K562 (cell line): ENCODE measurements around the gene PPIH. TPM values are rescaled to one million over a fixed set of nuclear protein-coding genes. Genes with fewer than 3 reads are reported as not detected.

Experiments used
- ATAC-seq: fragments of 200-7000 bp; cut with Tn5 transposase; 3 replicates; pipeline ENCODE4 v1.9.1; 2020; ENCODE audit warnings: moderate library complexity
- BruUV-seq: library from RNA; stranded (reverse); fragments of 400-500 nt; replicated peaks from 2 replicates; lab custom pipeline; 2021; lab: Mats Ljungman, UMichigan
- CTCF ChIA-PET: fragments of 300-600 bp; formaldehyde crosslinking; extraction: SDS; loops from one replicate; lab custom pipeline; 2021; ENCODE audit warnings: low intra/inter-chr PET ratio; lab: Yijun Ruan, JAX
- POLR2A ChIA-PET: fragments of 300-600, 350-650 bp; sonication (Branson Sonifier 250); formaldehyde crosslinking; extraction: SDS; loops from one replicate; lab custom pipeline; 2021; ENCODE audit warnings: antibody characterized with exemption, inconsistent platforms; lab: Yijun Ruan, JAX
- DNase-seq, 4 experiments: peaks; one replicate each; pipeline versions ENCODE4 v3.0.0 to v3.0.0-alpha.2; 2011 to 2018; ENCODE audit warnings: low spot score in 3 of 4, mixed read lengths in 3 of 4; ENCODE audit errors: extremely low read depth in 1 of 4
- FAIRE-seq: peaks from 2 replicates; lab custom pipeline; 2011; peaks lifted over from hg19 to GRCh38; lab: Jason Lieb, UNC
- H2AFZ ChIP-seq: 2 replicates; pipeline ENCODE4 v1.6.0; 2011; ENCODE audit warnings: low read depth, low read length, control low read depth, inconsistent platforms
- H3K27ac ChIP-seq: fragments of 200-600 bp; 3 replicates; pipeline ENCODE4 v1.8.0; 2011; ENCODE audit warnings: low read depth, mild to moderate bottlenecking, control low read depth, inconsistent platforms, low read length, moderate library complexity, mixed read lengths; ENCODE audit errors: extremely low read depth
- H3K27me3 ChIP-seq, 2 experiments: fragments of 300-600 bp in 1 of 2; 2 replicates in 1 of 2; 3 replicates in 1 of 2; pipeline versions ENCODE4 v1.6.0 to v1.8.0; 2011; ENCODE audit warnings: inconsistent platforms in 2 of 2, low read length in 2 of 2, mild to moderate bottlenecking in 1 of 2, mixed read lengths in 1 of 2, moderate library complexity in 1 of 2; ENCODE audit not compliant: control insufficient read depth in 2 of 2, insufficient read depth in 2 of 2
- H3K36me3 ChIP-seq: fragments of 300-600 bp; 3 replicates; pipeline ENCODE4 v1.8.0; 2011; ENCODE audit warnings: mild to moderate bottlenecking, low read length, inconsistent platforms; ENCODE audit not compliant: control insufficient read depth, insufficient read depth
- H3K4me1 ChIP-seq, 2 experiments: fragments of 200-600 bp in 1 of 2; replicated peaks in 1 of 2; 2 replicates in 1 of 2; 3 replicates in 1 of 2; pipeline versions ENCODE4 v1.5.1 to v1.8.0; 2011; ENCODE audit warnings: inconsistent platforms in 2 of 2, low read length in 2 of 2, mild to moderate bottlenecking in 1 of 2, mixed read lengths in 1 of 2, moderate library complexity in 1 of 2; ENCODE audit not compliant: control insufficient read depth in 2 of 2, insufficient read depth in 2 of 2
- H3K4me2 ChIP-seq: 2 replicates; pipeline ENCODE4 v1.6.1; 2011; ENCODE audit warnings: low read length, control low read depth, inconsistent platforms, mixed read lengths; ENCODE audit not compliant: insufficient read depth
- H3K4me3 ChIP-seq: fragments of 200-600 bp; sonication (generic), shearing (Covaris generic); 2 replicates; pipeline ENCODE4 v1.5.1; 2016; ENCODE audit warnings: control low read depth, inconsistent platforms
- H3K79me2 ChIP-seq: fragments of 200-600 bp; 3 replicates; pipeline ENCODE4 v1.8.0; 2011; ENCODE audit warnings: low read length, inconsistent platforms; ENCODE audit not compliant: control insufficient read depth, insufficient read depth
- H3K9ac ChIP-seq, 2 experiments: 2 replicates each; pipeline versions ENCODE4 v1.6.0 to v1.6.1; 2011; ENCODE audit warnings: low read depth in 2 of 2, low read length in 2 of 2, control low read depth in 1 of 2, inconsistent platforms in 1 of 2, mild to moderate bottlenecking in 1 of 2, mixed read lengths in 1 of 2; ENCODE audit not compliant: insufficient read depth in 1 of 2
- H3K9me1 ChIP-seq: one replicate; pipeline ENCODE4 v1.6.0; 2011; ENCODE audit warnings: inconsistent platforms, mild to moderate bottlenecking, low read length, moderate library complexity; ENCODE audit not compliant: control insufficient read depth, insufficient read depth
- H3K9me3 ChIP-seq: replicated peaks from 2 replicates; pipeline ENCODE4 v1.5.1; 2011; ENCODE audit warnings: low read depth, low read length, inconsistent platforms; ENCODE audit not compliant: control insufficient read depth, insufficient read depth
- H4K20me1 ChIP-seq: replicated peaks from 2 replicates; pipeline ENCODE4 v1.6.1; 2011; ENCODE audit warnings: low read length, inconsistent platforms, mixed read lengths; ENCODE audit not compliant: control insufficient read depth, insufficient read depth
- MAZ ChIP-seq, 2 experiments: fragments of 450-650 bp in 1 of 2; sonication (generic) in 1 of 2; formaldehyde crosslinking; IDR thresholded peaks in 1 of 2; conservative IDR thresholded peaks in 1 of 2; 2 replicates each; pipeline versions ENCODE4 v1.4.0 to v1.5.0; 2020; ENCODE audit warnings: mild to moderate bottlenecking in 1 of 2, missing genetic modification reagents in 1 of 2
- MTA1 ChIP-seq: fragments of 450-650 bp; IDR thresholded peaks from 2 replicates; pipeline ENCODE4 v1.6.1; 2017; ENCODE audit warnings: borderline replicate concordance
- POLR2B ChIP-seq: fragments of 450-650 bp; IDR thresholded peaks from 2 replicates; pipeline ENCODE4 v1.6.1; 2018; ENCODE audit warnings: low read depth; ENCODE audit not compliant: partially characterized antibody
- ZFP30 ChIP-seq: fragments of 250-450 bp; sonication (Bioruptor Pico); IDR thresholded peaks from 2 replicates; pipeline ENCODE4 v1.8.0; 2022; ENCODE audit warnings: moderate library complexity, mild to moderate bottlenecking, inconsistent platforms, borderline replicate concordance
- WGBS: fragments of 100-300 bp; shearing (Covaris generic); methylation state at CpG from one replicate; pipeline ENCODE4 v1.1.6; 2016; ENCODE audit warnings: low coverage, mixed read lengths; ENCODE audit not compliant: insufficient coverage; ENCODE audit errors: missing lambda C conversion rate; 5-methylcytosine and 5-hydroxymethylcytosine counted together
- in situ Hi-C: fragments of 300-500 bp; cut with MboI; formaldehyde crosslinking; loops from 4 replicates; pipeline ENCODE4 v1.15.0; 2018; ENCODE audit warnings: inconsistent platforms, mixed read lengths
- intact Hi-C: fragments of 100-400 bp; cut with micrococcal nuclease; formaldehyde crosslinking; loops from 2 replicates; pipeline ENCODE4 v1.14.2; 2022
- polyA plus RNA-seq, 8 experiments: library from polyadenylated mRNA; depleted of rRNA in 4 of 8; stranded (reverse) in 5 of 8; unstranded in 3 of 8; fragments of >200 nt; fragmentation: Nextera tagmentation in 2 of 8; fragmentation: Illumina TruSeq in 1 of 8; extraction: Ambion mirVana in 2 of 8; extraction: Trizol in 1 of 8; gene quantifications; 2 replicates each; pipeline versions ENCODE4 v1.2.1 to v1.2.3, GENCODE V29; 2011 to 2014; ENCODE audit warnings: inconsistent platforms in 1 of 8, missing spikeins in 1 of 8
- total RNA-seq, 7 experiments: library from RNA; depleted of rRNA in 6 of 7; stranded (reverse); fragments of >200 nt in 6 of 7; fragmentation: Illumina TruSeq in 2 of 7; extraction: Trizol in 2 of 7; gene quantifications; 2 replicates each; pipeline versions ENCODE4 v1.2.1 to v1.2.3, GENCODE V29; 2011 to 2021; ENCODE audit warnings: low replicate concordance in 1 of 7
- TF ChIP-seq, protein P1 (sequence below): IDR thresholded peaks from 3 replicates; pipeline ENCODE4 v1.6.1; 2011; ENCODE audit warnings: borderline replicate concordance, mild to moderate bottlenecking; ENCODE audit not compliant: insufficient read length, insufficient read depth
- TF ChIP-seq, protein P2 (sequence below): fragments of 250-450 bp; sonication (Bioruptor Pico); IDR thresholded peaks from 2 replicates; pipeline ENCODE4 v1.5.0; 2022; ENCODE audit warnings: mild to moderate bottlenecking
- TF ChIP-seq, protein P3 (sequence below): fragments of 250-450 bp; sonication (Bioruptor Pico); IDR thresholded peaks from 2 replicates; pipeline ENCODE4 v1.4.0; 2020; ENCODE audit warnings: mild to moderate bottlenecking, moderate library complexity

Gene PPIH
- total and polyA plus RNA-seq, 9 of the 15 experiments (the other 6 are each of a cell fraction or from before 2014, with no cell fraction given) = 197 to 470 (median 277) TPM

DNA sequence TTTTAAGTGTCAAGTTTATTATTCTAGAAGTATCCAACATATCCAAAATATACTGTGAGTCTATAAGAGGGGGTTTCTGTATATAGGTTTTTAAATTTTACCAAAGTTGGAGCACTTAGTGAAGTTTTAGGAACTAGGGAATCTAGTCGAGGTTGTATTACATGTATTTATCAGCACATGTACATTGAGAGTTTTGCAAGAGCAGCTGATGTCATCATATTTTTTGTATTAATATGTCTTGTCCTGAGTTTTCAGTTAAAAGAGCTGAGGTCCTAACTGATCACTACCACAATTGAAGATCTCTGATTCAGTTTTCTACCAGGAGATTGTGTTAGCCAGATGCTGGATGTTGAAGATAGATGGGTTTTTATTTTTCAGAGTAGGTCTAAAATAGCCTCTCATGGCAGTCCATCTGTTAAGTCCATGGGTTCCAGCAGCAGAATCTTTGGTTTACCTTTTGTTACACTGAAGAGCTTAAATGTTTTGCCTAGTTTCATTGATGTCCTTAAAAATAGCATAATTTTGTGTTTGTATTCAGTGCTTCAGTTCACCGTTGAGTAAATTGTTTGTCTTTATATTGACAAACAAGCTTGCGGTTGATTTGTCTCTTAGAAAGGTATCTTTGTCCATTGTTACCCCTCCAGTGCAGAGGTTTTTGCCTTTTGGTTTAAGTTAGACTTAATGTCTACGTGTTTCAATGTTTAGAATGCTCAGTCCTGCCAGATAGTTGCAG lies 40.0 kb downstream of the PPIH start:
- H3K36me3 ChIP-seq = peaks cover 100% of the 10 kb centered on the region
- no peak overlapping the region for H2AFZ ChIP-seq
- 93% methylated on average over 4 of the region's 4 CpGs for WGBS
- DNase-seq (no peak), FAIRE-seq (no peak), ATAC-seq (no peak)
- POLR2A ChIA-PET = interaction anchor here (0.7 to 1.4 kb wide), 2 partner anchors 15 to 88 kb away, joined by 3 to 6 read pairs; partner anchors contain the start of gene YBX1
- H3K4me1 ChIP-seq = no peaks in the 10 kb centered on the region
- peaks cover 11% of the 10 kb centered on the region for H4K20me1 ChIP-seq
- no peak overlapping the region for H3K9ac ChIP-seq
- no TSS peak for BruUV-seq
- CTCF ChIA-PET = no interaction called here
- H3K27me3 ChIP-seq = no peaks in the 10 kb centered on the region
- in situ Hi-C loops (no loop called here), intact Hi-C loops (no loop called here)
- TF ChIP-seq POLR2B = peak; percentile 14
- TF ChIP-seq, protein P1, sequence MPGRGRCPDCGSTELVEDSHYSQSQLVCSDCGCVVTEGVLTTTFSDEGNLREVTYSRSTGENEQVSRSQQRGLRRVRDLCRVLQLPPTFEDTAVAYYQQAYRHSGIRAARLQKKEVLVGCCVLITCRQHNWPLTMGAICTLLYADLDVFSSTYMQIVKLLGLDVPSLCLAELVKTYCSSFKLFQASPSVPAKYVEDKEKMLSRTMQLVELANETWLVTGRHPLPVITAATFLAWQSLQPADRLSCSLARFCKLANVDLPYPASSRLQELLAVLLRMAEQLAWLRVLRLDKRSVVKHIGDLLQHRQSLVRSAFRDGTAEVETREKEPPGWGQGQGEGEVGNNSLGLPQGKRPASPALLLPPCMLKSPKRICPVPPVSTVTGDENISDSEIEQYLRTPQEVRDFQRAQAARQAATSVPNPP = no peak
- no peaks in the 10 kb centered on the region for H3K9me3 ChIP-seq
- no peak overlapping the region for H3K4me3 ChIP-seq
- H3K27ac ChIP-seq = no peak overlapping the region
- H3K79me2 ChIP-seq = peaks cover 85% of the 10 kb centered on the region
- H3K9me1 ChIP-seq = no peaks in the 10 kb centered on the region
- H3K4me2 ChIP-seq = no peak overlapping the region

DNA sequence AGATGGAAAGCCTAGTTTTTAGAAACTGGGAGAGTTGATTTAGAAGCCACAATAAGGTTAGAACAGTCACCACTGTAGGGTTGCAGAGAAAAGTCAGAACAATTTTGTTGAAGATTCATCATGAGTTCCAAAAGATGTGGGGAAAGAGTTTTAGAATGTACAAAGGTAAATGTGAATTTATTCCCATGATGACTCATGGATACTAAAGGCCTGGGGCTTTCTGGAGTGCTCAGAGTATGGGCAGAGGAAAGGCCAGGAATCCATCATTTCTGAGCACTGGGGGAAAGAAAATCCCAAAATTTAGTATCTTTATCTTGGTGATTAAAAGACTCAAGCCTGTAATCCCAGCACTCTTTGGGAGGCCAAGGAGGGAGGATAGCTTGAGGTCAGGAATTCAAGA lies 41.8 kb downstream of the PPIH start:
- H3K4me1 ChIP-seq = no peaks in the 10 kb centered on the region
- no peak overlapping the region for H3K4me3 ChIP-seq
- in situ Hi-C loops = no loop called here
- no peak overlapping the region for H3K9ac ChIP-seq
- BruUV-seq = no TSS peak
- CTCF ChIA-PET = no interaction called here
- H3K9me3 ChIP-seq = no peaks in the 10 kb centered on the region
- no peak overlapping the region for H2AFZ ChIP-seq
- peaks cover 100% of the 10 kb centered on the region for H3K36me3 ChIP-seq
- ATAC-seq = no peak
- H3K9me1 ChIP-seq = no peaks in the 10 kb centered on the region
- H3K27ac ChIP-seq = no peak overlapping the region
- no peak for DNase-seq
- intact Hi-C loops = no loop called here
- POLR2A ChIA-PET = interaction anchor here (0.9 to 2.0 kb wide), 4 partner anchors 9 to 36 kb away, joined by 3 to 7 read pairs (median 4); no protein-coding TSS in a partner anchor
- no peak for FAIRE-seq
- H3K4me2 ChIP-seq = no peak overlapping the region
- H3K79me2 ChIP-seq = peaks cover 67% of the 10 kb centered on the region
- no peaks in the 10 kb centered on the region; the same call in 1 of the 2 replicates for H4K20me1 ChIP-seq
- no peaks in the 10 kb centered on the region for H3K27me3 ChIP-seq
- no peak for TF ChIP-seq ZFP30 (CRISPR knock-in tag)
- TF ChIP-seq MAZ (CRISPR knock-in tag; conservative IDR thresholded peaks at IDR 0.05 in 1 of 2, IDR thresholded peaks at IDR 0.05 in 1 of 2) = no peak
- TF ChIP-seq, protein P2, sequence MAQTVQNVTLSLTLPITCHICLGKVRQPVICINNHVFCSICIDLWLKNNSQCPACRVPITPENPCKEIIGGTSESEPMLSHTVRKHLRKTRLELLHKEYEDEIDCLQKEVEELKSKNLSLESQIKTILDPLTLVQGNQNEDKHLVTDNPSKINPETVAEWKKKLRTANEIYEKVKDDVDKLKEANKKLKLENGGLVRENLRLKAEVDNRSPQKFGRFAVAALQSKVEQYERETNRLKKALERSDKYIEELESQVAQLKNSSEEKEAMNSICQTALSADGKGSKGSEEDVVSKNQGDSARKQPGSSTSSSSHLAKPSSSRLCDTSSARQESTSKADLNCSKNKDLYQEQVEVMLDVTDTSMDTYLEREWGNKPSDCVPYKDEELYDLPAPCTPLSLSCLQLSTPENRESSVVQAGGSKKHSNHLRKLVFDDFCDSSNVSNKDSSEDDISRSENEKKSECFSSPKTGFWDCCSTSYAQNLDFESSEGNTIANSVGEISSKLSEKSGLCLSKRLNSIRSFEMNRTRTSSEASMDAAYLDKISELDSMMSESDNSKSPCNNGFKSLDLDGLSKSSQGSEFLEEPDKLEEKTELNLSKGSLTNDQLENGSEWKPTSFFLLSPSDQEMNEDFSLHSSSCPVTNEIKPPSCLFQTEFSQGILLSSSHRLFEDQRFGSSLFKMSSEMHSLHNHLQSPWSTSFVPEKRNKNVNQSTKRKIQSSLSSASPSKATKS = no peak
- TF ChIP-seq, protein P3, sequence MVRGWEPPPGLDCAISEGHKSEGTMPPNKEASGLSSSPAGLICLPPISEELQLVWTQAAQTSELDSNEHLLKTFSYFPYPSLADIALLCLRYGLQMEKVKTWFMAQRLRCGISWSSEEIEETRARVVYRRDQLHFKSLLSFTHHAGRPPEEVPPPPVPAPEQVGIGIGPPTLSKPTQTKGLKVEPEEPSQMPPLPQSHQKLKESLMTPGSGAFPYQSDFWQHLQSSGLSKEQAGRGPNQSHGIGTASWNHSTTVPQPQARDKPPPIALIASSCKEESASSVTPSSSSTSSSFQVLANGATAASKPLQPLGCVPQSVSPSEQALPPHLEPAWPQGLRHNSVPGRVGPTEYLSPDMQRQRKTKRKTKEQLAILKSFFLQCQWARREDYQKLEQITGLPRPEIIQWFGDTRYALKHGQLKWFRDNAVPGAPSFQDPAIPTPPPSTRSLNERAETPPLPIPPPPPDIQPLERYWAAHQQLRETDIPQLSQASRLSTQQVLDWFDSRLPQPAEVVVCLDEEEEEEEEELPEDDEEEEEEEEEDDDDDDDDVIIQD (CRISPR knock-in tag) = no peak
- no peak for TF ChIP-seq MTA1
